PC-3 (cell line): ENCODE data around the gene ZDHHC22.

Source experiments
- CTCF ChIP-seq: fragments of 300-600 bp; sonication (generic); conservative IDR thresholded peaks from 2 replicates; pipeline ENCODE4 v1.5.1; 2017; ENCODE audit warnings: antibody characterized with exemption, low read depth, mild to moderate bottlenecking, low read length
- EZH2phosphoT487 ChIP-seq: fragments of 300-600 bp; sonication (generic); IDR thresholded peaks from 2 replicates; pipeline ENCODE4 v1.6.1; 2018; ENCODE audit warnings: mild to moderate bottlenecking, antibody characterized with exemption, low read length, borderline replicate concordance

DNA sequence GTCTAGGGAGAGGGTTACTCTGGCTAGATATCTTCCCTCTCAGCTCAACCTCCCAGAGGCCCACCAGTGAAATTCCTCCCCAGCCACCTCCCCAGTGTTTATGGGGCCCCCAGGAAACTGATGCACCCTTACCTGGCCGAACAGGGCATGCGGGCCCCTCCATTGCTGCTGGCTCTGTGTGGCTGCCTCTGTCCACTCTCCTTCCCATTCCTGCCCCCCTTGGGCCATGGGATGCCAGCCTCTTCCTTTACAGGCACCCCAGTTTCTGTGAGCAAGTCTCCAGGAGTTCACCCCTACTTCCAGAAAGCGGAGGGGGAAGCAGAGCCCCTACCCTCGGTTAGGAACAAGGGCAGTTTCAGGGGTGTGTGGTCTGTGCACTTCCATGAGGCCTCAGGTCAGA, 19.4 kb upstream of the ZDHHC22 start:
- TF ChIP-seq CTCF (no peak), EZH2phosphoT487 (no peak)
